Thoracic aorta (tissue), 2 donors: ENCODE measurements around the gene PGLYRP4. TPM values are rescaled to one million over a fixed set of nuclear protein-coding genes. Genes with fewer than 3 reads are reported as not detected.

ENCODE experiments used
- ATAC-seq: fragments of 150-250 bp; one replicate; pipeline ENCODE4 v1.8.0; 2017; ENCODE audit warnings: low read depth; ENCODE audit not compliant: insufficient number of reproducible peaks, low FRiP score
- DNase-seq: peaks from one replicate; pipeline ENCODE4 v3.0.0-alpha.2; 2020; ENCODE audit warnings: low spot score
- H3K27ac ChIP-seq, 2 donors: fragments of 200-600 bp; sonication (generic); 1 replicate in 1 of 2; 2 replicates in 1 of 2; pipeline ENCODE4 v1.5.1; 2016; ENCODE audit warnings: mild to moderate bottlenecking in 2 of 2, moderate library complexity in 2 of 2
- H3K27me3 ChIP-seq: fragments of 200-600 bp; sonication (generic); replicated peaks from 2 replicates; pipeline ENCODE4 v1.6.0; 2016; ENCODE audit warnings: mild to moderate bottlenecking; ENCODE audit not compliant: insufficient read depth
- H3K36me3 ChIP-seq: fragments of 200-600 bp; sonication (generic); one replicate; pipeline ENCODE4 v1.5.1; 2016
- H3K4me1 ChIP-seq, 2 donors: fragments of 200-600 bp; sonication (generic); 1 replicate in 1 of 2; 2 replicates in 1 of 2; pipeline versions ENCODE4 v1.5.1 to v1.6.0; 2016; ENCODE audit warnings: low read depth in 2 of 2, mild to moderate bottlenecking in 1 of 2; ENCODE audit not compliant: control insufficient read depth in 1 of 2
- H3K4me3 ChIP-seq: fragments of 200-600 bp; sonication (generic); 2 replicates; pipeline ENCODE4 v1.5.1; 2016; ENCODE audit warnings: mild to moderate bottlenecking
- H3K9me3 ChIP-seq: fragments of 200-600 bp; sonication (generic); 2 replicates; pipeline ENCODE4 v1.5.1; 2016
- CTCF ChIP-seq: fragments of 200-600 bp; sonication (generic); IDR thresholded peaks from one replicate; pipeline ENCODE4 v1.5.1; 2019; ENCODE audit warnings: antibody characterized with exemption
- total RNA-seq, 2 donors: library from RNA; depleted of rRNA; stranded (reverse); fragments of >200 nt; gene quantifications; one replicate each; pipeline versions ENCODE4 v1.1.0 to v1.2.3, GENCODE V29; 2016

PGLYRP4 gene
- total RNA-seq = not detected

- TF ChIP-seq CTCF = no peak
- H3K27ac ChIP-seq = no peak within 1 kb of the TSS
- no peak for DNase-seq
- H3K4me1 ChIP-seq = no peaks in the 10 kb centered on the region
- no peaks in the 10 kb centered on the region for H3K9me3 ChIP-seq
- H3K36me3 ChIP-seq = no peaks in the 10 kb centered on the region
- H3K4me3 ChIP-seq = no peak within 1 kb of the TSS
- H3K27me3 ChIP-seq = no peaks in the 10 kb centered on the region
- no peak for ATAC-seq
Observed at GRCh38 chr1:153348511-153349362, at the start of gene PGLYRP4. PGLYRP4 (minus strand) TSS chr1:153348841; CDS start chr1:153347932, 909 bp downstream.

- DNase-seq = no peak
- no peaks in the 10 kb centered on the region for H3K9me3 ChIP-seq
Observed at GRCh38 chr1:153397924-153398651, 49.4 kb upstream of the PGLYRP4 start.

GRCh38 chr1:153397051-153397923 lies 48.6 kb upstream of the PGLYRP4 start:
- no peaks in the 10 kb centered on the region for H3K4me1 ChIP-seq
- DNase-seq = no peak
- no peak overlapping the region for H3K27ac ChIP-seq
- H3K36me3 ChIP-seq = no peaks in the 10 kb centered on the region
- no peaks in the 10 kb centered on the region for H3K9me3 ChIP-seq
- no peak for ATAC-seq
- TF ChIP-seq CTCF = no peak
- H3K27me3 ChIP-seq = no peaks in the 10 kb centered on the region
- H3K4me3 ChIP-seq = no peak overlapping the region

More at GRCh38 chr1:153397924-153398651, 49.4 kb upstream of the PGLYRP4 start:
- ATAC-seq = no peak
- no peak for TF ChIP-seq CTCF
- Histone ChIP-seq H3K4me1 (no peaks in the 10 kb centered on the region), H3K27me3 (no peaks in the 10 kb centered on the region), H3K36me3 (no peaks in the 10 kb centered on the region), H3K27ac (no peak overlapping the region), H3K4me3 (no peak overlapping the region)

- H3K4me1 ChIP-seq = no peaks in the 10 kb centered on the region
- no peak for ATAC-seq
- no peak for TF ChIP-seq CTCF
Observed at GRCh38 chr1:153396461-153396860, 47.8 kb upstream of the PGLYRP4 start.

More at GRCh38 chr1:153396461-153396860, 47.8 kb upstream of the PGLYRP4 start:
- no peak for DNase-seq
- no peaks in the 10 kb centered on the region for H3K27me3 ChIP-seq
- H3K4me3 ChIP-seq = no peak overlapping the region
- H3K27ac ChIP-seq = no peak overlapping the region
- no peaks in the 10 kb centered on the region for H3K9me3 ChIP-seq
- H3K36me3 ChIP-seq = no peaks in the 10 kb centered on the region
